Loucy (cell line): ENCODE results near the gene SEM1.

ENCODE experiments used
- EZH2phosphoT487 ChIP-seq: fragments of 200-600 bp; IDR thresholded peaks from 2 replicates; pipeline ENCODE4 v1.6.1; 2018; ENCODE audit warnings: antibody characterized with exemption, mild to moderate bottlenecking, moderate library complexity, borderline replicate concordance
- TF ChIP-seq, protein P1 (sequence below): fragments of 200-600 bp; sonication (generic); conservative IDR thresholded peaks from 2 replicates; pipeline ENCODE4 v1.5.1; 2014; ENCODE audit warnings: mild to moderate bottlenecking, antibody characterized with exemption, low read length

DNA sequence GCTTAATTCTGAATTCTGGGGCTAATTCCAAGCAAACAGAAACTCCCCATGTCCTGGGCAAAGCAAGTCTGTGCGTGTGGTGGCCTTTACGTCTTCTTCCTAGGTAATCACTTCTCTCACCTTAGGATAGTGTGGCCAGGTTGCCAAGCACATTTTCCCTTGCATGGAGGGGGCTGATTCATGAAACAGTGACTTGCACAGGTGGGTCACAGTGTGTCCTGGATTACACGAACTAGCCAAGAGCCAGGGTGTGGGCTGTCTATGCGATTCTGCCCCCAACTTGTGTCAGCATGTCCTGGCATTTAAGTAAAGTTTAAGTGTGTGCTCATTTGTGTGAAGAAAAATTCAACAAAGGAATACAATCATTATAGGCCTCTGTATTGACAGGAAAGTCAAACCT lies 18.5 kb upstream of the SEM1 start:
- TF ChIP-seq, protein P1, sequence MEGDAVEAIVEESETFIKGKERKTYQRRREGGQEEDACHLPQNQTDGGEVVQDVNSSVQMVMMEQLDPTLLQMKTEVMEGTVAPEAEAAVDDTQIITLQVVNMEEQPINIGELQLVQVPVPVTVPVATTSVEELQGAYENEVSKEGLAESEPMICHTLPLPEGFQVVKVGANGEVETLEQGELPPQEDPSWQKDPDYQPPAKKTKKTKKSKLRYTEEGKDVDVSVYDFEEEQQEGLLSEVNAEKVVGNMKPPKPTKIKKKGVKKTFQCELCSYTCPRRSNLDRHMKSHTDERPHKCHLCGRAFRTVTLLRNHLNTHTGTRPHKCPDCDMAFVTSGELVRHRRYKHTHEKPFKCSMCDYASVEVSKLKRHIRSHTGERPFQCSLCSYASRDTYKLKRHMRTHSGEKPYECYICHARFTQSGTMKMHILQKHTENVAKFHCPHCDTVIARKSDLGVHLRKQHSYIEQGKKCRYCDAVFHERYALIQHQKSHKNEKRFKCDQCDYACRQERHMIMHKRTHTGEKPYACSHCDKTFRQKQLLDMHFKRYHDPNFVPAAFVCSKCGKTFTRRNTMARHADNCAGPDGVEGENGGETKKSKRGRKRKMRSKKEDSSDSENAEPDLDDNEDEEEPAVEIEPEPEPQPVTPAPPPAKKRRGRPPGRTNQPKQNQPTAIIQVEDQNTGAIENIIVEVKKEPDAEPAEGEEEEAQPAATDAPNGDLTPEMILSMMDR, result no peak
- TF ChIP-seq EZH2phosphoT487, result no peak
